Transverse colon (tissue), 4 donors: ENCODE data around the gene ABLIM2. TPM values are rescaled to one million over a fixed set of nuclear protein-coding genes. Genes with fewer than 3 reads are reported as not detected.

Experiments
- DNase-seq: peaks from one replicate; pipeline ENCODE4 v3.0.0-alpha.2; 2019
- H3K27ac ChIP-seq, 4 donors: fragments of 200-600 bp; sonication (generic); 2 replicates each; pipeline ENCODE4 v1.5.1; 2016 to 2018; ENCODE audit warnings: inconsistent platforms in 4 of 4
- H3K27me3 ChIP-seq: fragments of 200-600 bp; sonication (generic); 2 replicates; pipeline ENCODE4 v1.5.1; 2017; ENCODE audit warnings: inconsistent platforms
- H3K36me3 ChIP-seq, 4 donors: fragments of 200-600 bp; sonication (generic); 2 replicates each; pipeline ENCODE4 v1.5.1; 2017 to 2019; ENCODE audit warnings: inconsistent platforms in 4 of 4
- H3K4me1 ChIP-seq, 4 donors: fragments of 200-600 bp; sonication (generic); 2 replicates each; pipeline ENCODE4 v1.5.1; 2017 to 2020; ENCODE audit warnings: inconsistent platforms in 4 of 4
- H3K4me3 ChIP-seq, 4 donors: fragments of 200-600 bp; sonication (generic); 1 replicate in 1 of 4; 2 replicates in 3 of 4; pipeline versions ENCODE4 v1.5.1 to v1.6.1; 2017 to 2019; ENCODE audit warnings: inconsistent platforms in 4 of 4
- H3K9me3 ChIP-seq, 2 donors: fragments of 200-600 bp; sonication (generic); 2 replicates each; pipeline ENCODE4 v1.5.1; 2017 to 2019; ENCODE audit warnings: inconsistent platforms in 2 of 2
- CTCF ChIP-seq, 5 experiments: fragments of 200-600 bp in 3 of 5; fragments of 450-650 bp in 2 of 5; sonication (generic) in 3 of 5; IDR thresholded peaks; 1 replicate in 2 of 5; 2 replicates in 3 of 5; pipeline ENCODE4 v1.5.1; 2016 to 2017; ENCODE audit warnings: antibody characterized with exemption in 5 of 5, inconsistent platforms in 3 of 5, mild to moderate bottlenecking in 2 of 5, moderate library complexity in 1 of 5
- EP300 ChIP-seq: sonication (generic); formaldehyde crosslinking; IDR thresholded peaks from one replicate; pipeline ENCODE4 v1.6.1; 2017; ENCODE audit warnings: antibody characterized with exemption, low read depth
- POLR2A ChIP-seq: fragments of 450-650 bp; IDR thresholded peaks from one replicate; pipeline ENCODE4 v1.6.1; 2016; ENCODE audit warnings: antibody characterized with exemption, mild to moderate bottlenecking, moderate library complexity
- POLR2AphosphoS5 ChIP-seq, 3 donors: sonication (generic); formaldehyde crosslinking; IDR thresholded peaks; one replicate each; pipeline ENCODE4 v1.6.1; 2016; ENCODE audit warnings: antibody characterized with exemption in 3 of 3
- WGBS, 2 donors: methylation state at CpG; one replicate each; pipeline ENCODE4 v1.1.5; 2018; ENCODE audit warnings: low coverage in 1 of 2; 5-methylcytosine and 5-hydroxymethylcytosine counted together
- in situ Hi-C, 4 donors: fragments of 200-750 bp; cut with MboI; loops; one replicate each; pipeline versions ENCODE4 v1.15.0 to v1.15.1; 2017; ENCODE audit warnings: low sequenced_read_pairs in 3 of 4, low pct_ligation_motif_present in 1 of 4, low pct_unique_long_range_greater_than_20kb in 1 of 4
- intact Hi-C: fragments of 100-400 bp; cut with DNase I; formaldehyde crosslinking; loops from one replicate; pipeline ENCODE4 v1.15.1; 2023; ENCODE audit warnings: low total_unique reads
- total RNA-seq, 4 donors: library from RNA; depleted of rRNA; stranded (reverse); fragments of >200 nt; gene quantifications; one replicate each; pipeline ENCODE4 v1.1.0, GENCODE V29; 2016

Gene ABLIM2
- total RNA-seq, 4 donors from 2014 or later: 3.2 to 58.4 (median 14.2) TPM

- intact Hi-C loops: loop anchor here (2.0 kb wide), 1 partner anchor 183 kb away; no protein-coding TSS in a partner anchor
- Histone ChIP-seq H3K9me3 (no peaks in the 10 kb centered on the region), H3K4me3 (no peak overlapping the region), H3K27ac (no peak overlapping the region), H3K27me3 (no peaks in the 10 kb centered on the region), H3K36me3 (no peaks in the 10 kb centered on the region), H3K4me1 (peaks cover 0 to 18% (median 9%) of the 10 kb centered on the region in 4 donors)
- TF ChIP-seq POLR2A (no peak), CTCF (IDR thresholded peaks at IDR 0.05) (peak; percentile 82 to 93 (median 85)), POLR2AphosphoS5 (IDR thresholded peaks at IDR 0.05) (no peak), EP300 (no peak)
- peak; percentile 79 for DNase-seq
- in situ Hi-C loops: loop anchor here (5.0 to 10.0 kb wide), 3 partner anchors 183 to 190 kb away; no protein-coding TSS in a partner anchor
- 49 to 80% methylated on average over 2 to 10 of the region's 10 CpGs for WGBS, 2 donors
Observed at GRCh38 chr4:7987148-7987989, 171.2 kb downstream of the ABLIM2 start.

- no peaks in the 10 kb centered on the region for H3K27me3 ChIP-seq
- H3K36me3 ChIP-seq: no peaks in the 10 kb centered on the region
- no peak for DNase-seq
- H3K27ac ChIP-seq: no peak overlapping the region
- no peaks in the 10 kb centered on the region for H3K9me3 ChIP-seq
- 20 to 44% methylated on average over 3 to 21 of the region's 21 CpGs for WGBS, 2 donors
- intact Hi-C loops (loop anchor here (2.0 kb wide), 1 partner anchor 181 kb away; no protein-coding TSS in a partner anchor), in situ Hi-C loops (loop anchor here (5.0 to 10.0 kb wide), 3 partner anchors 181 to 189 kb away; no protein-coding TSS in a partner anchor)
- TF ChIP-seq CTCF (IDR thresholded peaks at IDR 0.05): no peak
- no peak for TF ChIP-seq POLR2A
- no peak for TF ChIP-seq EP300
- TF ChIP-seq POLR2AphosphoS5 (IDR thresholded peaks at IDR 0.05): no peak
- H3K4me3 ChIP-seq: no peak overlapping the region
- H3K4me1 ChIP-seq: peaks cover 0 to 28% (median 21%) of the 10 kb centered on the region in 4 donors
Observed at GRCh38 chr4:7985891-7986441, 172.6 kb downstream of the ABLIM2 start.

GRCh38 chr4:7985072-7985471 is 173.5 kb downstream of the ABLIM2 start:
- intact Hi-C loops (no loop called here), in situ Hi-C loops (loop anchor here (5.0 to 10.0 kb wide), 3 partner anchors 180 to 188 kb away; no protein-coding TSS in a partner anchor)
- peaks cover 0 to 28% (median 23%) of the 10 kb centered on the region in 4 donors for H3K4me1 ChIP-seq
- H3K9me3 ChIP-seq: no peaks in the 10 kb centered on the region
- no peak overlapping the region for H3K4me3 ChIP-seq
- H3K36me3 ChIP-seq: no peaks in the 10 kb centered on the region
- 92% methylated on average over 12 of the region's 12 CpGs; no CpG with 5 or more reads in 1 of the 2 donors for WGBS, 2 donors
- H3K27me3 ChIP-seq: no peaks in the 10 kb centered on the region
- H3K27ac ChIP-seq: no peak overlapping the region
- no peak for DNase-seq
- TF ChIP-seq CTCF (IDR thresholded peaks at IDR 0.05) (no peak), POLR2AphosphoS5 (IDR thresholded peaks at IDR 0.05) (no peak), POLR2A (no peak), EP300 (no peak)
